HEK293 (cell line): Measurements from ENCODE around the gene NECTIN2.

Experiments used
- EGR2 ChIP-seq: fragments of 450-650 bp; formaldehyde crosslinking; IDR thresholded peaks from 2 replicates; pipeline ENCODE4 v1.5.1; 2016; ENCODE audit warnings: low read depth, missing biosample characterization, missing genetic modification characterization
- GFI1B ChIP-seq: fragments of 450-650 bp; formaldehyde crosslinking; IDR thresholded peaks from 2 replicates; pipeline ENCODE4 v1.5.1; 2016; ENCODE audit warnings: missing biosample characterization, missing genetic modification characterization
- GLIS1 ChIP-seq: fragments of 450-650 bp; formaldehyde crosslinking; IDR thresholded peaks from 2 replicates; pipeline ENCODE4 v1.5.1; 2016; ENCODE audit warnings: missing biosample characterization, missing genetic modification characterization
- GLIS2 ChIP-seq: fragments of 450-650 bp; formaldehyde crosslinking; IDR thresholded peaks from 2 replicates; pipeline ENCODE4 v1.5.1; 2016; ENCODE audit warnings: missing biosample characterization, missing genetic modification characterization
- MEIS1 ChIP-seq: sonication (generic); formaldehyde crosslinking; IDR thresholded peaks from 2 replicates; pipeline ENCODE4 v1.8.1; 2022; ENCODE audit warnings: missing genetic modification reagents, mild to moderate bottlenecking, borderline replicate concordance
- SP2 ChIP-seq: fragments of 450-650 bp; formaldehyde crosslinking; IDR thresholded peaks from 2 replicates; pipeline ENCODE4 v1.5.1; 2016; ENCODE audit warnings: missing biosample characterization, missing genetic modification characterization
- SP3 ChIP-seq: fragments of 450-650 bp; formaldehyde crosslinking; IDR thresholded peaks from 2 replicates; pipeline ENCODE4 v1.5.1; 2016; ENCODE audit warnings: missing biosample characterization, missing genetic modification characterization
- SP7 ChIP-seq: fragments of 450-650 bp; formaldehyde crosslinking; IDR thresholded peaks from 2 replicates; pipeline ENCODE4 v1.5.1; 2016; ENCODE audit warnings: missing biosample characterization, missing genetic modification characterization
- WT1 ChIP-seq: fragments of 450-650 bp; formaldehyde crosslinking; IDR thresholded peaks from 2 replicates; pipeline ENCODE4 v1.5.1; 2016; ENCODE audit warnings: missing biosample characterization, missing genetic modification characterization
- ZBTB20 ChIP-seq: fragments of 450-650 bp; formaldehyde crosslinking; IDR thresholded peaks from 2 replicates; pipeline ENCODE4 v1.5.1; 2016; ENCODE audit warnings: missing biosample characterization, missing genetic modification characterization
- ZFP41 ChIP-seq: fragments of 450-650 bp; formaldehyde crosslinking; IDR thresholded peaks from 2 replicates; pipeline ENCODE4 v1.5.1; 2016; ENCODE audit warnings: missing biosample characterization, missing genetic modification characterization, borderline replicate concordance
- ZIC2 ChIP-seq: fragments of 450-650 bp; formaldehyde crosslinking; IDR thresholded peaks from 2 replicates; pipeline ENCODE4 v1.5.1; 2016; ENCODE audit warnings: missing biosample characterization, missing genetic modification characterization
- ZNF138 ChIP-seq: fragments of 450-650 bp; formaldehyde crosslinking; IDR thresholded peaks from 2 replicates; pipeline ENCODE4 v1.5.1; 2016; ENCODE audit warnings: missing biosample characterization, missing genetic modification characterization, borderline replicate concordance
- ZNF174 ChIP-seq: fragments of 450-650 bp; formaldehyde crosslinking; IDR thresholded peaks from 2 replicates; pipeline ENCODE4 v1.5.0; 2017; ENCODE audit warnings: missing biosample characterization, mild to moderate bottlenecking, missing genetic modification characterization
- ZNF202 ChIP-seq: fragments of 450-650 bp; formaldehyde crosslinking; IDR thresholded peaks from 2 replicates; pipeline ENCODE4 v1.5.1; 2016; ENCODE audit warnings: missing biosample characterization, missing genetic modification characterization, borderline replicate concordance
- ZNF394 ChIP-seq: fragments of 450-650 bp; formaldehyde crosslinking; IDR thresholded peaks from 2 replicates; pipeline ENCODE4 v1.5.1; 2016; ENCODE audit warnings: missing biosample characterization, missing genetic modification characterization, mild to moderate bottlenecking, moderate library complexity, borderline replicate concordance
- ZNF423 ChIP-seq: fragments of 450-650 bp; formaldehyde crosslinking; IDR thresholded peaks from 2 replicates; pipeline ENCODE4 v1.5.1; 2016; ENCODE audit warnings: missing biosample characterization, missing genetic modification characterization
- ZNF426 ChIP-seq: fragments of 450-650 bp; formaldehyde crosslinking; IDR thresholded peaks from 2 replicates; pipeline ENCODE4 v1.5.1; 2017; ENCODE audit warnings: missing biosample characterization, missing genetic modification characterization, mild to moderate bottlenecking, inconsistent platforms, moderate library complexity
- ZNF548 ChIP-seq: fragments of 450-650 bp; formaldehyde crosslinking; IDR thresholded peaks from 2 replicates; pipeline ENCODE4 v1.5.1; 2016; ENCODE audit warnings: missing biosample characterization, missing genetic modification characterization
- ZNF585B ChIP-seq: fragments of 450-650 bp; formaldehyde crosslinking; IDR thresholded peaks from 2 replicates; pipeline ENCODE4 v1.5.1; 2016; ENCODE audit warnings: missing biosample characterization, missing genetic modification characterization
- ZNF664 ChIP-seq: fragments of 450-650 bp; formaldehyde crosslinking; IDR thresholded peaks from 2 replicates; pipeline ENCODE4 v1.5.1; 2016; ENCODE audit warnings: missing biosample characterization, missing genetic modification characterization
- ZNF777 ChIP-seq: fragments of 450-650 bp; formaldehyde crosslinking; IDR thresholded peaks from 2 replicates; pipeline ENCODE4 v1.5.1; 2017; ENCODE audit warnings: missing biosample characterization, missing genetic modification characterization, borderline replicate concordance
- TF ChIP-seq, protein P1 (sequence below): fragments of 450-650 bp; formaldehyde crosslinking; IDR thresholded peaks from 2 replicates; pipeline ENCODE4 v1.5.1; 2016; ENCODE audit warnings: missing biosample characterization, missing genetic modification characterization
- TF ChIP-seq, protein P2 (sequence below): fragments of 450-650 bp; formaldehyde crosslinking; IDR thresholded peaks from 2 replicates; pipeline ENCODE4 v1.5.0; 2017; ENCODE audit warnings: missing biosample characterization, missing genetic modification characterization, borderline replicate concordance
- TF ChIP-seq, protein P3 (sequence below): fragments of 450-650 bp; formaldehyde crosslinking; IDR thresholded peaks from 2 replicates; pipeline ENCODE4 v1.5.1; 2016; ENCODE audit warnings: missing biosample characterization, missing genetic modification characterization
- TF ChIP-seq, protein P4 (sequence below): fragments of 450-650 bp; formaldehyde crosslinking; IDR thresholded peaks from 2 replicates; pipeline ENCODE4 v1.5.1; 2017; ENCODE audit warnings: missing biosample characterization, missing genetic modification characterization
- TF ChIP-seq, protein P5 (sequence below): sonication (generic); formaldehyde crosslinking; IDR thresholded peaks from 2 replicates; pipeline ENCODE4 v1.8.1; 2022; ENCODE audit warnings: mild to moderate bottlenecking, moderate library complexity, missing genetic modification reagents
- TF ChIP-seq, protein P6 (sequence below): fragments of 450-650 bp; IDR thresholded peaks from 2 replicates; pipeline ENCODE4 v1.5.1; 2018; ENCODE audit warnings: missing biosample characterization, missing genetic modification characterization

NECTIN2 gene

DNA sequence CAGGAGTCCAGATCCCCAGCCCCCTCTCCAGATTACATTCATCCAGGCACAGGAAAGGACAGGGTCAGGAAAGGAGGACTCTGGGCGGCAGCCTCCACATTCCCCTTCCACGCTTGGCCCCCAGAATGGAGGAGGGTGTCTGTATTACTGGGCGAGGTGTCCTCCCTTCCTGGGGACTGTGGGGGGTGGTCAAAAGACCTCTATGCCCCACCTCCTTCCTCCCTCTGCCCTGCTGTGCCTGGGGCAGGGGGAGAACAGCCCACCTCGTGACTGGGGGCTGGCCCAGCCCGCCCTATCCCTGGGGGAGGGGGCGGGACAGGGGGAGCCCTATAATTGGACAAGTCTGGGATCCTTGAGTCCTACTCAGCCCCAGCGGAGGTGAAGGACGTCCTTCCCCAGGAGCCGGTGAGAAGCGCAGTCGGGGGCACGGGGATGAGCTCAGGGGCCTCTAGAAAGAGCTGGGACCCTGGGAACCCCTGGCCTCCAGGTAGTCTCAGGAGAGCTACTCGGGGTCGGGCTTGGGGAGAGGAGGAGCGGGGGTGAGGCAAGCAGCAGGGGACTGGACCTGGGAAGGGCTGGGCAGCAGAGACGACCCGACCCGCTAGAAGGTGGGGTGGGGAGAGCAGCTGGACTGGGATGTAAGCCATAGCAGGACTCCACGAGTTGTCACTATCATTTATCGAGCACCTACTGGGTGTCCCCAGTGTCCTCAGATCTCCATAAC lies 59.5 kb downstream of the NECTIN2 start, which contains the start of gene APOE (continued):
- TF ChIP-seq, protein P1, sequence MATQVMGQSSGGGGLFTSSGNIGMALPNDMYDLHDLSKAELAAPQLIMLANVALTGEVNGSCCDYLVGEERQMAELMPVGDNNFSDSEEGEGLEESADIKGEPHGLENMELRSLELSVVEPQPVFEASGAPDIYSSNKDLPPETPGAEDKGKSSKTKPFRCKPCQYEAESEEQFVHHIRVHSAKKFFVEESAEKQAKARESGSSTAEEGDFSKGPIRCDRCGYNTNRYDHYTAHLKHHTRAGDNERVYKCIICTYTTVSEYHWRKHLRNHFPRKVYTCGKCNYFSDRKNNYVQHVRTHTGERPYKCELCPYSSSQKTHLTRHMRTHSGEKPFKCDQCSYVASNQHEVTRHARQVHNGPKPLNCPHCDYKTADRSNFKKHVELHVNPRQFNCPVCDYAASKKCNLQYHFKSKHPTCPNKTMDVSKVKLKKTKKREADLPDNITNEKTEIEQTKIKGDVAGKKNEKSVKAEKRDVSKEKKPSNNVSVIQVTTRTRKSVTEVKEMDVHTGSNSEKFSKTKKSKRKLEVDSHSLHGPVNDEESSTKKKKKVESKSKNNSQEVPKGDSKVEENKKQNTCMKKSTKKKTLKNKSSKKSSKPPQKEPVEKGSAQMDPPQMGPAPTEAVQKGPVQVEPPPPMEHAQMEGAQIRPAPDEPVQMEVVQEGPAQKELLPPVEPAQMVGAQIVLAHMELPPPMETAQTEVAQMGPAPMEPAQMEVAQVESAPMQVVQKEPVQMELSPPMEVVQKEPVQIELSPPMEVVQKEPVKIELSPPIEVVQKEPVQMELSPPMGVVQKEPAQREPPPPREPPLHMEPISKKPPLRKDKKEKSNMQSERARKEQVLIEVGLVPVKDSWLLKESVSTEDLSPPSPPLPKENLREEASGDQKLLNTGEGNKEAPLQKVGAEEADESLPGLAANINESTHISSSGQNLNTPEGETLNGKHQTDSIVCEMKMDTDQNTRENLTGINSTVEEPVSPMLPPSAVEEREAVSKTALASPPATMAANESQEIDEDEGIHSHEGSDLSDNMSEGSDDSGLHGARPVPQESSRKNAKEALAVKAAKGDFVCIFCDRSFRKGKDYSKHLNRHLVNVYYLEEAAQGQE (tag by site-specific recombination) = no peak
- TF ChIP-seq SP3 (tag by site-specific recombination) = peak; percentile 94
- peak; percentile 67 for TF ChIP-seq SP7 (tag by site-specific recombination)
- peak; percentile 80 for TF ChIP-seq GLIS2 (tag by site-specific recombination)
- peak; percentile 73 for TF ChIP-seq WT1 (tag by site-specific recombination)
- no peak for TF ChIP-seq GFI1B (tag by site-specific recombination)
- TF ChIP-seq ZNF394 (tag by site-specific recombination) = peak; percentile 49; the same call in 1 of the 2 replicates
- TF ChIP-seq, protein P2, sequence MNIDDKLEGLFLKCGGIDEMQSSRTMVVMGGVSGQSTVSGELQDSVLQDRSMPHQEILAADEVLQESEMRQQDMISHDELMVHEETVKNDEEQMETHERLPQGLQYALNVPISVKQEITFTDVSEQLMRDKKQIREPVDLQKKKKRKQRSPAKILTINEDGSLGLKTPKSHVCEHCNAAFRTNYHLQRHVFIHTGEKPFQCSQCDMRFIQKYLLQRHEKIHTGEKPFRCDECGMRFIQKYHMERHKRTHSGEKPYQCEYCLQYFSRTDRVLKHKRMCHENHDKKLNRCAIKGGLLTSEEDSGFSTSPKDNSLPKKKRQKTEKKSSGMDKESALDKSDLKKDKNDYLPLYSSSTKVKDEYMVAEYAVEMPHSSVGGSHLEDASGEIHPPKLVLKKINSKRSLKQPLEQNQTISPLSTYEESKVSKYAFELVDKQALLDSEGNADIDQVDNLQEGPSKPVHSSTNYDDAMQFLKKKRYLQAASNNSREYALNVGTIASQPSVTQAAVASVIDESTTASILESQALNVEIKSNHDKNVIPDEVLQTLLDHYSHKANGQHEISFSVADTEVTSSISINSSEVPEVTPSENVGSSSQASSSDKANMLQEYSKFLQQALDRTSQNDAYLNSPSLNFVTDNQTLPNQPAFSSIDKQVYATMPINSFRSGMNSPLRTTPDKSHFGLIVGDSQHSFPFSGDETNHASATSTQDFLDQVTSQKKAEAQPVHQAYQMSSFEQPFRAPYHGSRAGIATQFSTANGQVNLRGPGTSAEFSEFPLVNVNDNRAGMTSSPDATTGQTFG (tag by site-specific recombination) = no peak
- TF ChIP-seq ZIC2 = peak; percentile 89
- TF ChIP-seq ZNF423 = 0 out of 2 replicates have a peak, but pooled peaks have one; percentile 45
- TF ChIP-seq ZNF664 (tag by site-specific recombination) = no peak
- no peak for TF ChIP-seq ZNF426 (tag by site-specific recombination)
- TF ChIP-seq ZNF174 (tag by site-specific recombination) = no peak
- TF ChIP-seq GLIS1 (tag by site-specific recombination) = peak; percentile 78
- TF ChIP-seq, protein P3, sequence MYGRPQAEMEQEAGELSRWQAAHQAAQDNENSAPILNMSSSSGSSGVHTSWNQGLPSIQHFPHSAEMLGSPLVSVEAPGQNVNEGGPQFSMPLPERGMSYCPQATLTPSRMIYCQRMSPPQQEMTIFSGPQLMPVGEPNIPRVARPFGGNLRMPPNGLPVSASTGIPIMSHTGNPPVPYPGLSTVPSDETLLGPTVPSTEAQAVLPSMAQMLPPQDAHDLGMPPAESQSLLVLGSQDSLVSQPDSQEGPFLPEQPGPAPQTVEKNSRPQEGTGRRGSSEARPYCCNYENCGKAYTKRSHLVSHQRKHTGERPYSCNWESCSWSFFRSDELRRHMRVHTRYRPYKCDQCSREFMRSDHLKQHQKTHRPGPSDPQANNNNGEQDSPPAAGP = 0 out of 2 replicates have a peak, but pooled peaks have one; percentile 19
- TF ChIP-seq, protein P4, sequence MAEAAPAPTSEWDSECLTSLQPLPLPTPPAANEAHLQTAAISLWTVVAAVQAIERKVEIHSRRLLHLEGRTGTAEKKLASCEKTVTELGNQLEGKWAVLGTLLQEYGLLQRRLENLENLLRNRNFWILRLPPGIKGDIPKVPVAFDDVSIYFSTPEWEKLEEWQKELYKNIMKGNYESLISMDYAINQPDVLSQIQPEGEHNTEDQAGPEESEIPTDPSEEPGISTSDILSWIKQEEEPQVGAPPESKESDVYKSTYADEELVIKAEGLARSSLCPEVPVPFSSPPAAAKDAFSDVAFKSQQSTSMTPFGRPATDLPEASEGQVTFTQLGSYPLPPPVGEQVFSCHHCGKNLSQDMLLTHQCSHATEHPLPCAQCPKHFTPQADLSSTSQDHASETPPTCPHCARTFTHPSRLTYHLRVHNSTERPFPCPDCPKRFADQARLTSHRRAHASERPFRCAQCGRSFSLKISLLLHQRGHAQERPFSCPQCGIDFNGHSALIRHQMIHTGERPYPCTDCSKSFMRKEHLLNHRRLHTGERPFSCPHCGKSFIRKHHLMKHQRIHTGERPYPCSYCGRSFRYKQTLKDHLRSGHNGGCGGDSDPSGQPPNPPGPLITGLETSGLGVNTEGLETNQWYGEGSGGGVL (tag by site-specific recombination) = peak; percentile 76
- no peak for TF ChIP-seq ZNF138
- TF ChIP-seq SP2 (tag by site-specific recombination) = peak; percentile 74
- 0 out of 2 replicates have a peak, but pooled peaks have one; percentile 42 for TF ChIP-seq ZBTB20
- TF ChIP-seq ZNF548 = no peak
- TF ChIP-seq, protein P5, sequence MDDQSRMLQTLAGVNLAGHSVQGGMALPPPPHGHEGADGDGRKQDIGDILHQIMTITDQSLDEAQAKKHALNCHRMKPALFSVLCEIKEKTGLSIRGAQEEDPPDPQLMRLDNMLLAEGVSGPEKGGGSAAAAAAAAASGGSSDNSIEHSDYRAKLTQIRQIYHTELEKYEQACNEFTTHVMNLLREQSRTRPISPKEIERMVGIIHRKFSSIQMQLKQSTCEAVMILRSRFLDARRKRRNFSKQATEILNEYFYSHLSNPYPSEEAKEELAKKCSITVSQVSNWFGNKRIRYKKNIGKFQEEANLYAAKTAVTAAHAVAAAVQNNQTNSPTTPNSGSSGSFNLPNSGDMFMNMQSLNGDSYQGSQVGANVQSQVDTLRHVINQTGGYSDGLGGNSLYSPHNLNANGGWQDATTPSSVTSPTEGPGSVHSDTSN (CRISPR knock-in tag) = no peak
- peak; percentile 36; the same call in 1 of the 2 replicates for TF ChIP-seq ZNF777 (tag by site-specific recombination)
- TF ChIP-seq ZNF202 (tag by site-specific recombination) = no peak
- TF ChIP-seq, protein P6, sequence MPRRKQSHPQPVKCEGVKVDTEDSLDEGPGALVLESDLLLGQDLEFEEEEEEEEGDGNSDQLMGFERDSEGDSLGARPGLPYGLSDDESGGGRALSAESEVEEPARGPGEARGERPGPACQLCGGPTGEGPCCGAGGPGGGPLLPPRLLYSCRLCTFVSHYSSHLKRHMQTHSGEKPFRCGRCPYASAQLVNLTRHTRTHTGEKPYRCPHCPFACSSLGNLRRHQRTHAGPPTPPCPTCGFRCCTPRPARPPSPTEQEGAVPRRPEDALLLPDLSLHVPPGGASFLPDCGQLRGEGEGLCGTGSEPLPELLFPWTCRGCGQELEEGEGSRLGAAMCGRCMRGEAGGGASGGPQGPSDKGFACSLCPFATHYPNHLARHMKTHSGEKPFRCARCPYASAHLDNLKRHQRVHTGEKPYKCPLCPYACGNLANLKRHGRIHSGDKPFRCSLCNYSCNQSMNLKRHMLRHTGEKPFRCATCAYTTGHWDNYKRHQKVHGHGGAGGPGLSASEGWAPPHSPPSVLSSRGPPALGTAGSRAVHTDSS (tag by site-specific recombination) = no peak
- no peak for TF ChIP-seq ZFP41
- TF ChIP-seq EGR2 = peak; percentile 68
- TF ChIP-seq ZNF585B (tag by site-specific recombination) = no peak
- TF ChIP-seq MEIS1 (CRISPR knock-in tag) = no peak
